Jurkat, Clone E6-1 (cell line): Measurements from ENCODE around the gene KRT16.
"Not testable (repeated sequence)": the region's sequence is repeated elsewhere in the genome, so short reads cannot be mapped to it uniquely, and the experiment has no call there.

Experiments
- DNase-seq: peaks from one replicate; pipeline ENCODE4 v3.0.0-alpha.2; 2011; ENCODE audit warnings: low read depth, low spot score
- H3K4me3 ChIP-seq: 2 replicates; pipeline ENCODE4 v1.5.1; 2011; ENCODE audit warnings: mild to moderate bottlenecking, low read length, control low read depth, moderate library complexity

Gene KRT16

GRCh38 chr17:41619036-41619926 lies 6.7 kb upstream of the KRT16 start:
- DNase-seq, result no peak

GRCh38 chr17:41618341-41619035 lies 5.9 kb upstream of the KRT16 start:
- no peak for DNase-seq
- no peak overlapping the region for H3K4me3 ChIP-seq

More at GRCh38 chr17:41619036-41619926, 6.7 kb upstream of the KRT16 start:
- no peak overlapping the region for H3K4me3 ChIP-seq

GRCh38 chr17:41617698-41618097 lies 5.1 kb upstream of the KRT16 start:
- DNase-seq, result no peak
- no peak overlapping the region for H3K4me3 ChIP-seq

GRCh38 chr17:41617136-41617535 lies 4.6 kb upstream of the KRT16 start:
- DNase-seq, result no peak
- H3K4me3 ChIP-seq, result no peak overlapping the region

- DNase-seq, result not testable (repeated sequence)
Measured at GRCh38 chr17:41616486-41616885, 3.9 kb upstream of the KRT16 start.

GRCh38 chr17:41615454-41615853 lies 2.9 kb upstream of the KRT16 start:
- no peak for DNase-seq

More at GRCh38 chr17:41616486-41616885, 3.9 kb upstream of the KRT16 start:
- H3K4me3 ChIP-seq, result not testable (repeated sequence)

GRCh38 chr17:41614767-41615166 lies 2.2 kb upstream of the KRT16 start:
- not testable (repeated sequence) for H3K4me3 ChIP-seq, DNase-seq

More at GRCh38 chr17:41615454-41615853, 2.9 kb upstream of the KRT16 start:
- no peak overlapping the region for H3K4me3 ChIP-seq

GRCh38 chr17:41614098-41614497 lies 1.5 kb upstream of the KRT16 start:
- no peak overlapping the region for H3K4me3 ChIP-seq
- no peak for DNase-seq

GRCh38 chr17:41613277-41614082 lies 913 bp upstream of the KRT16 start:
- H3K4me3 ChIP-seq, result no peak overlapping the region
- no peak for DNase-seq

- DNase-seq, result no peak
- H3K4me3 ChIP-seq, result no peak overlapping the region
Measured at GRCh38 chr17:41610965-41611640, 1.5 kb downstream of the KRT16 start.

- not testable (repeated sequence) for H3K4me3 ChIP-seq, DNase-seq
Measured at GRCh38 chr17:41610061-41610517, 2.5 kb downstream of the KRT16 start.

GRCh38 chr17:41606930-41607329 lies 5.6 kb downstream of the KRT16 start:
- not testable (repeated sequence) for DNase-seq, H3K4me3 ChIP-seq

GRCh38 chr17:41602524-41602923 lies 10.0 kb downstream of the KRT16 start:
- DNase-seq, result no peak
- H3K4me3 ChIP-seq, result no peak overlapping the region

GRCh38 chr17:41600318-41600717 lies 12.2 kb downstream of the KRT16 start:
- H3K4me3 ChIP-seq, result no peak overlapping the region
- no peak for DNase-seq

- H3K4me3 ChIP-seq, result no peak overlapping the region
- DNase-seq, result no peak
Measured at GRCh38 chr17:41599680-41600079, 12.9 kb downstream of the KRT16 start.

- no peak for DNase-seq
- no peak overlapping the region for H3K4me3 ChIP-seq
Measured at GRCh38 chr17:41595585-41595984, 17.0 kb downstream of the KRT16 start.

- DNase-seq, result no peak
- H3K4me3 ChIP-seq, result no peak overlapping the region
Measured at GRCh38 chr17:41594363-41594915, 18.1 kb downstream of the KRT16 start.

GRCh38 chr17:41593306-41593981 lies 19.1 kb downstream of the KRT16 start:
- no peak for DNase-seq
- no peak overlapping the region for H3K4me3 ChIP-seq
